OCI-LY7 (cell line): ENCODE results near the gene PAK6.

ENCODE experiments used
- EZH2phosphoT487 ChIP-seq: fragments of 200-600 bp; sonication (generic); IDR thresholded peaks from 2 replicates; pipeline ENCODE4 v1.6.1; 2018; ENCODE audit warnings: low read depth, borderline replicate concordance, mild to moderate bottlenecking, mixed run types, antibody characterized with exemption, low read length, moderate library complexity, mixed read lengths
- TF ChIP-seq, protein P1 (sequence below): fragments of 200-600 bp; sonication (generic); conservative IDR thresholded peaks from 2 replicates; pipeline ENCODE4 v1.5.1; 2014; ENCODE audit warnings: mild to moderate bottlenecking, antibody characterized with exemption, low read length, moderate library complexity, mixed read lengths

DNA sequence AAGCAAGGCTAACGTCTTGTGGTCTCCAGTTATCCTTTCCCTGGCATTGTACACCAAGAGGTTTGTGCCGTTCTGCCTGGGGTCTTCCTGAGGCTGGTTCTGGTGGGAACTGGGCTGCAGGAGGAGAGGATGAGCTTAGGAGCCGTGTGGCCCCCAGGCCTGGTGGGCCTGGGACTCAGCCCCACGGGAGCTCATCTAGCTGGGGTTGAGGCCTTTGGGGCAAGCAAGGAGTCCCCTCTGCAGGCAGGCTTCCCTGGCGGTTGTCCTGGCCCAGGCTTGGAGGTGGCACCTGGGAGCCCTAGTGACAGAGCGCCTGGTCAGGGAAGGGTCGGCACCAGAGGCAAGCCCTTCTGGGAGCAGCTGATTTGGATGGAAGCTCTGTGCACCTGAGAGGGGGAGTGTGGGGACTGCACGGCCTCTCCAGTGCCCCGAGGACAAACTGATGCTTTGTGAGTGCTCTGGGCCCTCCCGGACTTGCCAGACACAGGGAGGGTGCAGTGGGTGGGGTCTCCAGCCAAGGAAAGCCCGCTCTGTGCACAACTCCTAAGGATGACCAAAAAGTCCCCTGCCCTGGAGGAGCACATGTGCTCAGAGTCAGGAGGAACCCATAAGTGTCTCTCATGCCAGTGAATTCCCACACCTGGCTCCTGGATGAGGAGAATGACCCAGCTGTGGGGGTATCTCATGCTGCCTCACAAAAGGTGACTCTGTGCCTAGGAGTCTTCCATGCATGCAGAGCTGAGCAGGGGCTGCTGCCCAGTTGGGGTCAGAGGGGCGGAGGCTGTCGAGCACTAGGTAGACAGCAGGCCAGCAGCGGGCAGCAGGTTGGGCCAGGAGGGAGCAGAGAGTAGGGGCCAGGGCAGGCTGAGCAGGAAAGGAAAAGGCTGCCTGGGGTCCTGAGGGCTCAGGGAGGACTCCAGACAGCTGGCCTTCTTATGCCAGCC, 2.7 kb downstream of the PAK6 start:
- TF ChIP-seq, protein P1, sequence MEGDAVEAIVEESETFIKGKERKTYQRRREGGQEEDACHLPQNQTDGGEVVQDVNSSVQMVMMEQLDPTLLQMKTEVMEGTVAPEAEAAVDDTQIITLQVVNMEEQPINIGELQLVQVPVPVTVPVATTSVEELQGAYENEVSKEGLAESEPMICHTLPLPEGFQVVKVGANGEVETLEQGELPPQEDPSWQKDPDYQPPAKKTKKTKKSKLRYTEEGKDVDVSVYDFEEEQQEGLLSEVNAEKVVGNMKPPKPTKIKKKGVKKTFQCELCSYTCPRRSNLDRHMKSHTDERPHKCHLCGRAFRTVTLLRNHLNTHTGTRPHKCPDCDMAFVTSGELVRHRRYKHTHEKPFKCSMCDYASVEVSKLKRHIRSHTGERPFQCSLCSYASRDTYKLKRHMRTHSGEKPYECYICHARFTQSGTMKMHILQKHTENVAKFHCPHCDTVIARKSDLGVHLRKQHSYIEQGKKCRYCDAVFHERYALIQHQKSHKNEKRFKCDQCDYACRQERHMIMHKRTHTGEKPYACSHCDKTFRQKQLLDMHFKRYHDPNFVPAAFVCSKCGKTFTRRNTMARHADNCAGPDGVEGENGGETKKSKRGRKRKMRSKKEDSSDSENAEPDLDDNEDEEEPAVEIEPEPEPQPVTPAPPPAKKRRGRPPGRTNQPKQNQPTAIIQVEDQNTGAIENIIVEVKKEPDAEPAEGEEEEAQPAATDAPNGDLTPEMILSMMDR = no peak
- no peak for TF ChIP-seq EZH2phosphoT487
